Adipocyte (in vitro differentiated cells): ENCODE data around the gene ISCU.

Experiments
- DNase-seq: peaks from one replicate; pipeline ENCODE4 v3.0.0-alpha.2; 2015; ENCODE audit warnings: low read depth
- H3K27me3 ChIP-seq: replicated peaks from 2 replicates; pipeline ENCODE4 v1.7.0; 2013; ENCODE audit warnings: mild to moderate bottlenecking, low read length, moderate library complexity; ENCODE audit not compliant: control insufficient read depth, insufficient read depth
- H3K36me3 ChIP-seq: 2 replicates; pipeline ENCODE4 v1.7.0; 2013; ENCODE audit warnings: low read length, mild to moderate bottlenecking, moderate library complexity; ENCODE audit not compliant: control insufficient read depth, insufficient read depth, severe bottlenecking
- H3K4me1 ChIP-seq: 2 replicates; pipeline ENCODE4 v1.7.0; 2013; ENCODE audit warnings: mild to moderate bottlenecking, low read length, moderate library complexity; ENCODE audit not compliant: control insufficient read depth, insufficient read depth
- H3K4me3 ChIP-seq: 2 replicates; pipeline ENCODE4 v1.7.0; 2013; ENCODE audit warnings: mild to moderate bottlenecking, low read length, moderate library complexity
- H3K9ac ChIP-seq: 2 replicates; pipeline ENCODE4 v1.7.0; 2013; ENCODE audit warnings: mild to moderate bottlenecking, low read length, moderate library complexity
- H3K9me3 ChIP-seq: 2 replicates; pipeline ENCODE4 v1.7.0; 2013; ENCODE audit warnings: mild to moderate bottlenecking, low read length, moderate library complexity; ENCODE audit not compliant: control insufficient read depth

Gene ISCU

GRCh38 chr12:108523365-108523764 lies 39.0 kb upstream of the ISCU start:
- H3K27me3 ChIP-seq: no peaks in the 10 kb centered on the region
- peaks cover 93% of the 10 kb centered on the region for H3K36me3 ChIP-seq
- H3K9ac ChIP-seq: no peak overlapping the region
- no peaks in the 10 kb centered on the region for H3K9me3 ChIP-seq
- DNase-seq: no peak
- no peak overlapping the region for H3K4me3 ChIP-seq
- peaks cover 9% of the 10 kb centered on the region for H3K4me1 ChIP-seq

GRCh38 chr12:108525681-108526080 lies 36.7 kb upstream of the ISCU start:
- Histone ChIP-seq H3K4me3 (no peak overlapping the region), H3K36me3 (peaks cover 90% of the 10 kb centered on the region), H3K9me3 (no peaks in the 10 kb centered on the region), H3K4me1 (peaks cover 9% of the 10 kb centered on the region), H3K9ac (no peak overlapping the region), H3K27me3 (no peaks in the 10 kb centered on the region)
- no peak for DNase-seq

GRCh38 chr12:108526482-108527165 lies 35.8 kb upstream of the ISCU start:
- Histone ChIP-seq H3K36me3 (peaks cover 90% of the 10 kb centered on the region), H3K4me1 (peaks cover 9% of the 10 kb centered on the region), H3K27me3 (no peaks in the 10 kb centered on the region), H3K4me3 (no peak overlapping the region), H3K9ac (no peak overlapping the region), H3K9me3 (no peaks in the 10 kb centered on the region)
- DNase-seq: no peak

GRCh38 chr12:108527166-108527496 lies 35.3 kb upstream of the ISCU start:
- peaks cover 90% of the 10 kb centered on the region for H3K36me3 ChIP-seq

GRCh38 chr12:108530161-108530560 lies 32.2 kb upstream of the ISCU start:
- no peaks in the 10 kb centered on the region for H3K27me3 ChIP-seq
- no peak for DNase-seq
- H3K4me3 ChIP-seq: no peak overlapping the region
- H3K9ac ChIP-seq: no peak overlapping the region
- peaks cover 18% of the 10 kb centered on the region for H3K4me1 ChIP-seq
- H3K36me3 ChIP-seq: peaks cover 86% of the 10 kb centered on the region
- H3K9me3 ChIP-seq: no peaks in the 10 kb centered on the region

More at GRCh38 chr12:108527166-108527496, 35.3 kb upstream of the ISCU start:
- Histone ChIP-seq H3K9ac (no peak overlapping the region), H3K4me1 (peaks cover 9% of the 10 kb centered on the region), H3K27me3 (no peaks in the 10 kb centered on the region), H3K4me3 (no peak overlapping the region), H3K9me3 (no peaks in the 10 kb centered on the region)
- no peak for DNase-seq

GRCh38 chr12:108531929-108532848 lies 30.2 kb upstream of the ISCU start:
- DNase-seq: no peak
- Histone ChIP-seq H3K9ac (no peak overlapping the region), H3K27me3 (no peaks in the 10 kb centered on the region), H3K4me1 (peaks cover 9% of the 10 kb centered on the region), H3K4me3 (no peak overlapping the region), H3K36me3 (peaks cover 86% of the 10 kb centered on the region), H3K9me3 (no peaks in the 10 kb centered on the region)

- Histone ChIP-seq H3K9ac (no peak overlapping the region), H3K36me3 (peaks cover 71% of the 10 kb centered on the region), H3K9me3 (no peaks in the 10 kb centered on the region), H3K27me3 (no peaks in the 10 kb centered on the region), H3K4me1 (peaks cover 10% of the 10 kb centered on the region), H3K4me3 (no peak overlapping the region)
- no peak for DNase-seq
Observed at GRCh38 chr12:108538146-108538545, 24.2 kb upstream of the ISCU start.

GRCh38 chr12:108538616-108539195 lies 23.7 kb upstream of the ISCU start:
- no peak overlapping the region for H3K4me3 ChIP-seq
- H3K4me1 ChIP-seq: peaks cover 5% of the 10 kb centered on the region
- DNase-seq: no peak
- H3K9ac ChIP-seq: no peak overlapping the region
- no peaks in the 10 kb centered on the region for H3K9me3 ChIP-seq
- H3K27me3 ChIP-seq: no peaks in the 10 kb centered on the region
- H3K36me3 ChIP-seq: peaks cover 71% of the 10 kb centered on the region

- H3K36me3 ChIP-seq: peaks cover 72% of the 10 kb centered on the region
- peaks cover 4% of the 10 kb centered on the region for H3K4me1 ChIP-seq
- H3K9ac ChIP-seq: no peak overlapping the region
- H3K4me3 ChIP-seq: no peak overlapping the region
- peak; percentile 46 for DNase-seq
- H3K27me3 ChIP-seq: no peaks in the 10 kb centered on the region
- H3K9me3 ChIP-seq: no peaks in the 10 kb centered on the region
Observed at GRCh38 chr12:108542320-108542719, 20.1 kb upstream of the ISCU start.

GRCh38 chr12:108543652-108544051 lies 18.7 kb upstream of the ISCU start:
- no peak overlapping the region for H3K9ac ChIP-seq
- no peaks in the 10 kb centered on the region for H3K27me3 ChIP-seq
- H3K9me3 ChIP-seq: no peaks in the 10 kb centered on the region
- no peak overlapping the region for H3K4me3 ChIP-seq
- no peak for DNase-seq
- peaks cover 72% of the 10 kb centered on the region for H3K36me3 ChIP-seq
- peaks cover 4% of the 10 kb centered on the region for H3K4me1 ChIP-seq

GRCh38 chr12:108547686-108548085 lies 14.7 kb upstream of the ISCU start:
- peaks cover 16% of the 10 kb centered on the region for H3K4me1 ChIP-seq
- H3K27me3 ChIP-seq: no peaks in the 10 kb centered on the region
- no peaks in the 10 kb centered on the region for H3K9me3 ChIP-seq
- H3K9ac ChIP-seq: no peak overlapping the region
- peaks cover 62% of the 10 kb centered on the region for H3K36me3 ChIP-seq
- no peak for DNase-seq
- no peak overlapping the region for H3K4me3 ChIP-seq
